Prostate gland (tissue), 2 donors: ENCODE measurements around the gene GRAMD4. TPM values are rescaled to one million over a fixed set of nuclear protein-coding genes. Genes with fewer than 3 reads are reported as not detected.
A peak's percentile ranks its signal among the peaks of the same experiment; 100 is the strongest.

Source experiments
- DNase-seq: peaks from one replicate; pipeline ENCODE4 v3.0.0-alpha.2; 2019; ENCODE audit warnings: low spot score
- H3K27ac ChIP-seq, 2 donors: fragments of 200-600 bp; sonication (generic); 2 replicates each; pipeline ENCODE4 v1.5.1; 2017 to 2019
- H3K27me3 ChIP-seq: fragments of 200-600 bp; sonication (generic); replicated peaks from 2 replicates; pipeline ENCODE4 v1.5.1; 2019; ENCODE audit not compliant: insufficient read depth
- H3K36me3 ChIP-seq, 2 donors: fragments of 200-600 bp; sonication (generic); 1 replicate in 1 of 2; 2 replicates in 1 of 2; pipeline versions ENCODE4 v1.5.1 to v1.8.1; 2017 to 2019
- H3K4me1 ChIP-seq: fragments of 200-600 bp; sonication (generic); replicated peaks from 2 replicates; pipeline ENCODE4 v1.5.1; 2019
- H3K4me3 ChIP-seq, 2 donors: fragments of 200-600 bp; sonication (generic); 2 replicates each; pipeline ENCODE4 v1.5.1; 2017 to 2019
- H3K9me3 ChIP-seq: fragments of 200-600 bp; sonication (generic); 2 replicates; pipeline ENCODE4 v1.5.1; 2017
- POLR2A ChIP-seq: fragments of 450-650 bp; IDR thresholded peaks from one replicate; pipeline ENCODE4 v1.6.1; 2016; ENCODE audit warnings: antibody characterized with exemption, mild to moderate bottlenecking
- POLR2AphosphoS5 ChIP-seq: sonication (generic); formaldehyde crosslinking; IDR thresholded peaks from one replicate; pipeline ENCODE4 v1.6.1; 2017; ENCODE audit warnings: antibody characterized with exemption
- WGBS: methylation state at CpG from one replicate; pipeline ENCODE4 v1.1.5; 2018; 5-methylcytosine and 5-hydroxymethylcytosine counted together
- intact Hi-C: fragments of 100-400 bp; cut with DNase I; formaldehyde crosslinking; loops from one replicate; pipeline ENCODE4 v1.14.2; 2022
- total RNA-seq, 2 donors: library from RNA; depleted of rRNA; stranded (reverse); fragments of >200 nt; gene quantifications; one replicate each; pipeline ENCODE4 v1.1.0, GENCODE V29; 2016
- TF ChIP-seq, protein P1 (sequence below), 4 experiments: fragments of 200-600 bp in 2 of 4; fragments of 450-650 bp in 2 of 4; sonication (generic) in 2 of 4; IDR thresholded peaks; 1 replicate in 3 of 4; 2 replicates in 1 of 4; pipeline ENCODE4 v1.5.1; 2016 to 2019; ENCODE audit warnings: antibody characterized with exemption in 4 of 4, mild to moderate bottlenecking in 2 of 4, moderate library complexity in 2 of 4

GRAMD4 gene, protein sequence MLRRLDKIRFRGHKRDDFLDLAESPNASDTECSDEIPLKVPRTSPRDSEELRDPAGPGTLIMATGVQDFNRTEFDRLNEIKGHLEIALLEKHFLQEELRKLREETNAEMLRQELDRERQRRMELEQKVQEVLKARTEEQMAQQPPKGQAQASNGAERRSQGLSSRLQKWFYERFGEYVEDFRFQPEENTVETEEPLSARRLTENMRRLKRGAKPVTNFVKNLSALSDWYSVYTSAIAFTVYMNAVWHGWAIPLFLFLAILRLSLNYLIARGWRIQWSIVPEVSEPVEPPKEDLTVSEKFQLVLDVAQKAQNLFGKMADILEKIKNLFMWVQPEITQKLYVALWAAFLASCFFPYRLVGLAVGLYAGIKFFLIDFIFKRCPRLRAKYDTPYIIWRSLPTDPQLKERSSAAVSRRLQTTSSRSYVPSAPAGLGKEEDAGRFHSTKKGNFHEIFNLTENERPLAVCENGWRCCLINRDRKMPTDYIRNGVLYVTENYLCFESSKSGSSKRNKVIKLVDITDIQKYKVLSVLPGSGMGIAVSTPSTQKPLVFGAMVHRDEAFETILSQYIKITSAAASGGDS
- 10 to 100 TPM; 12.1 to 20.2 TPM for total RNA-seq

DNA sequence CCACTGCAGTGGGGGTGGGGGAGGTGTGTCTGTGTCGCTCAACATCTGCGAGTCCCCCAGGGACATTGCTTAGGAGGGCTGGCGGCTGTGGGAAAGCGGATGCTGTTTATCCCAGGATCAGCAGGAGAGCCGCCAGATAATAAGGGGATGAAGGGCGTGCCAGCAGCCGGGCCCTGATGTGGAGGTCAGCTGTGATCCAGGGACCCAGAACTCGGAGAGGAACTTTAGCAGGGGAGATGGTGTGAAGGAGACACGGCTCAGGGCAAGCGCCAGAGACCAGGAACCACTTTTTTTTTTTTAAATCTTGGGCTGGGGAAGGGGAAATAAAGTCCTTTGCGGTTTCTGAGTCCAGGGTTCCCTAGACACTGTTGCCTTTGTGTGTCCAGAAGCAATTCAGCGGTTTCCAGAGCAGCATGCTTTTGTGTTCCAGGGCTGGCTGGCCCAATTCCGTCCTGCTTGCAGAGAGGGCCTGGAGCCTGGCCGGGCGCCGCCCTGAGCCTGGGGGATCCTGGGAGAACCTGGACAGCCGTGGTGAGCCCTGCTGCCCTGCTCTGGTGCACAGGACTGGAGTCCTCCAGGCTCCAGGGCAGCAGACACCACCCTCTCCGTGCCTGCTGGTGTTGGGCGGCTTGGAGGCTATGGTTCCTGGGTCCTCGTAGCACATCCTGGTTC is at the start of gene GRAMD4:
TSS of gene GRAMD4 (plus strand) at position 557 of the 672 bp plus-strand sequence. CDS start 6,414 bp downstream, outside the sequence.
- H3K27me3 ChIP-seq: no peaks in the 10 kb centered on the region
- TF ChIP-seq POLR2AphosphoS5 (no peak), POLR2A (no peak)
- TF ChIP-seq, protein P1, sequence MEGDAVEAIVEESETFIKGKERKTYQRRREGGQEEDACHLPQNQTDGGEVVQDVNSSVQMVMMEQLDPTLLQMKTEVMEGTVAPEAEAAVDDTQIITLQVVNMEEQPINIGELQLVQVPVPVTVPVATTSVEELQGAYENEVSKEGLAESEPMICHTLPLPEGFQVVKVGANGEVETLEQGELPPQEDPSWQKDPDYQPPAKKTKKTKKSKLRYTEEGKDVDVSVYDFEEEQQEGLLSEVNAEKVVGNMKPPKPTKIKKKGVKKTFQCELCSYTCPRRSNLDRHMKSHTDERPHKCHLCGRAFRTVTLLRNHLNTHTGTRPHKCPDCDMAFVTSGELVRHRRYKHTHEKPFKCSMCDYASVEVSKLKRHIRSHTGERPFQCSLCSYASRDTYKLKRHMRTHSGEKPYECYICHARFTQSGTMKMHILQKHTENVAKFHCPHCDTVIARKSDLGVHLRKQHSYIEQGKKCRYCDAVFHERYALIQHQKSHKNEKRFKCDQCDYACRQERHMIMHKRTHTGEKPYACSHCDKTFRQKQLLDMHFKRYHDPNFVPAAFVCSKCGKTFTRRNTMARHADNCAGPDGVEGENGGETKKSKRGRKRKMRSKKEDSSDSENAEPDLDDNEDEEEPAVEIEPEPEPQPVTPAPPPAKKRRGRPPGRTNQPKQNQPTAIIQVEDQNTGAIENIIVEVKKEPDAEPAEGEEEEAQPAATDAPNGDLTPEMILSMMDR (IDR thresholded peaks at IDR 0.05): no peak
- peak within 1 kb of the TSS in 1 of 2 donors; percentile 4 for H3K27ac ChIP-seq
- 36% methylated on average over 20 of the region's 20 CpGs for WGBS
- no peaks in the 10 kb centered on the region for H3K9me3 ChIP-seq
- H3K36me3 ChIP-seq: no peaks in the 10 kb centered on the region
- H3K4me1 ChIP-seq: no peaks in the 10 kb centered on the region
- H3K4me3 ChIP-seq: no peak within 1 kb of the TSS
- intact Hi-C loops: no loop called here
- no peak for DNase-seq

DNA sequence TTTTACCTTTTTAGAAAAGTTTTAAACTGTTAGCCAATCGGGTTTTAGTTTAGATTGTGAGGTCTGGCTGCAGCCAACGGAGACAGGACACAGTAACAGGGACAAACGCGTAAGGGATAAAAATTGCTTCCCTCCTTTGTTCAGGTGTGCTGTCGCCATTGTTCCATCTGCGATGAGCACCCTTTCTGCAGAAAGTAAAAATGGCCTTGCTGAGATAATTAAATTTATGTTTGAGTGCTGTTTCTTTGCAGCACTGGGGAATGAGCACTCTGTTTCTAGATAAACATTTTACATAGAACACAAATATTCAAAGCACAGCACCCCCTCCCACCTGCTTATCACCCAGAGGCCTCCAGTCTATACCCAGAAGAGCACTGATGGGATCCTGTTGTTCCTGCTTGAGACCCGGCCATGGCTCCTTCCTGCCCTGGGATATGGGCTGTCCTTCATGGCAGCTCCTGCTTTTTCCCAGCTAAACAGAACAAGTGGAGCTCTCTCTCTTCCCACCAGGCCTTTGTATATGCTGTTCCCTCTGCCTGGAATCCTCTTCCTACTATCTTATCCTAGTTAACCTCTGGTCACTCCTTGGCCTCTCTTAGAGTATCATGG is 48.4 kb upstream of the GRAMD4 start:
- WGBS: 69% methylated on average over 7 of the region's 7 CpGs
- Histone ChIP-seq H3K4me3 (no peak overlapping the region), H3K27ac (no peak overlapping the region), H3K27me3 (no peaks in the 10 kb centered on the region), H3K4me1 (no peaks in the 10 kb centered on the region), H3K36me3 (no peaks in the 10 kb centered on the region), H3K9me3 (no peaks in the 10 kb centered on the region)
- intact Hi-C loops: no loop called here
- TF ChIP-seq POLR2AphosphoS5 (no peak), POLR2A (no peak)
- TF ChIP-seq, protein P1 (IDR thresholded peaks at IDR 0.05): no peak
- no peak for DNase-seq

DNA sequence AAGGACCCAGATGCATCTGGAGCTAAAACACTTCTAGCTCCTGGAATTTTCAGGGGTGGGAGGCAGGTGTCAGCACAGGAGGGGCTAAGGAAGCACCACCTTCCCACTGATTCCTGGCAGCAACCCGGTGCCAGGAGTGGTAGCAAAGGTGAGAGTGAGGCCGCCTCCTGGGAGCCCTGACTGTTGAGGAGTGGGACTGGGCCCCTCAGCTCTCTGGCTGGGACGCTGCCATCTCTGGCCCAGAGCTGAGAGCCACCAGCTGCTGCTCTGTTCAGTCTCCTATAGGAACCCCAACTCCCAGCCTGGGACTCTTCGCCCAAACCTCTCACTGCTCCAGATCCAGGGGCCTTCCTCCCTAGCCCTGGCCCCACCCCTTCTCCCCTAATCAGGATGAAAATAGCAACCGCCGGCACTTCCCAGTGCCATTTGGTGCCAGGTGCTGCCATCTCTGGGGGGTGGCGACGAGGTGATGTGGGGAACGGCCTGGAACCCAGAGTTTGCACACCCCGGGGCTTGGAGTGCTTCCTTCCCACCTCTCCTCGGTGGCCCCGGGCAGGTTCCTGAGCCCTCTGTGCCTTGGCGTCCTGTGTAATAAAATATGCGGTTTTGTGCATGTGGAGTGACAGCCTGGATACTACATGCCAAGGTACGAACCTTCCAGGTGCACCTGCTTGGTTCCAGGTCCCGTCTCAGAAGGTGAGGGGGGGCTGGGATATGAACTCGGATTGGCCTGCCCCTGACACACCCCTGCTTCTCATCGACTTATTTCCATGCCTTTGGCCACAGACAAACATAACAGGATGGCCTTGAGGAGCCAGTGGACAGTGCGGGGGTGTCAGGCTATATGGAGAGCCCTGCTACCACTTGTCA is 47.0 kb upstream of the GRAMD4 start:
- intact Hi-C loops: no loop called here
- H3K36me3 ChIP-seq: no peaks in the 10 kb centered on the region
- H3K4me1 ChIP-seq: no peaks in the 10 kb centered on the region
- no peak for DNase-seq
- WGBS: 83% methylated on average over 19 of the region's 19 CpGs
- H3K27ac ChIP-seq: no peak overlapping the region
- TF ChIP-seq POLR2AphosphoS5 (no peak), POLR2A (no peak)
- TF ChIP-seq, protein P1 (IDR thresholded peaks at IDR 0.05): no peak
- H3K27me3 ChIP-seq: no peaks in the 10 kb centered on the region
- no peak overlapping the region for H3K4me3 ChIP-seq
- no peaks in the 10 kb centered on the region for H3K9me3 ChIP-seq

DNA sequence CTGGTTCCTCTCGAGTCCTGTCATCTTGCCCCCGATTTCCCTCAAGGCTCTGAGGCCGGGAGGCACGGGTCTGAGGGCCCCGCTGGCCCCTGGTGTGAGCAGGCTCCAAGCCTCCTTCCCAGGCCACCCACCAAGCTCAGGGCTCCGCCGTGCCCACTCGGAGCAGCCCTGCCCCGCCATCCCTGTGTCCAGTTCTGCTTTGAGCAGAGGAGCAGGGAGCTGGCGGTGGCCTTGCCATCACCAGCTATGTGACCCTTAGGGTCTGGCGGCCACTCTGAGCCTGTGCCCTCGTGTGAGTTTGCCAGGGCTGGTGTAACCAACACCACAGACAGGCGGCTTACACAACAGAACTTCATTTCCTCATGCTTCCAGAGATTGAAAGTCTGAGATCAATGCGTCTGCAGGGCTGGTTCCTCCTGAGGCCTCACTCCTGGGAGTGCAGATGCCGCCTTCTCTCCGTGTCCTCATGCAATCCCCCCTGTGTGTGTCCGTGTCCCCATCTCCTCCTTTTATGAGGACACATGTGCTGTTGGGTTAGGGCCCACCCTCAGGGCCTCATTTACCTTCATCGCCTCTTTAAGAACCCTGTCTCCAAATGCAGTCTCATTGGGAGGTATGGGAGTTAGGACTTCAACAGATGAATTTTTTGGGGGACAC is 46.3 kb upstream of the GRAMD4 start:
- WGBS: 89% methylated on average over 18 of the region's 18 CpGs
- no peaks in the 10 kb centered on the region for H3K9me3 ChIP-seq
- intact Hi-C loops: no loop called here
- no peak for DNase-seq
- no peak overlapping the region for H3K4me3 ChIP-seq
- H3K36me3 ChIP-seq: no peaks in the 10 kb centered on the region
- no peak overlapping the region for H3K27ac ChIP-seq
- H3K4me1 ChIP-seq: no peaks in the 10 kb centered on the region
- H3K27me3 ChIP-seq: no peaks in the 10 kb centered on the region
- TF ChIP-seq, protein P1 (IDR thresholded peaks at IDR 0.05): no peak
- TF ChIP-seq POLR2A: no peak
- no peak for TF ChIP-seq POLR2AphosphoS5
